HepG2 (cell line): ENCODE results near the gene NDUFB11. TPM values are rescaled to one million over a fixed set of nuclear protein-coding genes. Genes with fewer than 3 reads are reported as not detected.

ENCODE experiments used
- ATAC-seq: fragments of 200-7000 bp; cut with Tn5 transposase; 3 replicates; pipeline ENCODE4 v1.9.1; 2020; ENCODE audit warnings: mild to moderate bottlenecking, moderate library complexity
- BruUV-seq: library from RNA; stranded (reverse); fragments of 400-500 nt; replicated peaks from 2 replicates; lab custom pipeline; 2021; lab: Mats Ljungman, UMichigan
- CTCF ChIA-PET: fragments of 300-600 bp; formaldehyde crosslinking; extraction: SDS; loops from one replicate; lab custom pipeline; 2021; ENCODE audit warnings: low total read pairs, inconsistent platforms, low intra/inter-chr PET ratio; lab: Yijun Ruan, JAX
- POLR2A ChIA-PET: fragments of 350-600 bp; sonication (Branson Sonifier 250); formaldehyde crosslinking; loops from one replicate; lab custom pipeline; 2020; ENCODE audit warnings: antibody characterized with exemption, inconsistent platforms; lab: Yijun Ruan, JAX
- DNase-seq: peaks from one replicate; pipeline ENCODE4 v3.0.0-alpha.2; 2015; ENCODE audit warnings: low spot score
- FAIRE-seq: peaks from 3 replicates; lab custom pipeline; 2011; peaks lifted over from hg19 to GRCh38; lab: Jason Lieb, UNC
- H2AFZ ChIP-seq: one replicate; pipeline ENCODE4 v1.6.1; 2011; ENCODE audit warnings: low read length, inconsistent platforms
- H3K27ac ChIP-seq: fragments of 300-600 bp; 3 replicates; pipeline ENCODE4 v1.8.0; 2011; ENCODE audit warnings: mixed run types, mild to moderate bottlenecking, mixed read lengths, low read length, inconsistent platforms; ENCODE audit not compliant: insufficient read depth; ENCODE audit errors: extremely low read length
- H3K27me3 ChIP-seq, 2 experiments: fragments of 200-600 bp in 1 of 2; 2 replicates in 1 of 2; 3 replicates in 1 of 2; pipeline versions ENCODE4 v1.6.0 to v1.8.0; 2011; ENCODE audit warnings: low read length in 2 of 2, mild to moderate bottlenecking in 2 of 2, moderate library complexity in 2 of 2, inconsistent platforms in 1 of 2; ENCODE audit not compliant: insufficient read depth in 2 of 2, control insufficient read depth in 1 of 2
- H3K36me3 ChIP-seq, 2 experiments: fragments of 200-600 bp in 1 of 2; replicated peaks in 1 of 2; 2 replicates in 1 of 2; 3 replicates in 1 of 2; pipeline versions ENCODE4 v1.5.1 to v1.8.0; 2011; ENCODE audit warnings: low read length in 2 of 2, inconsistent platforms in 1 of 2; ENCODE audit not compliant: insufficient read depth in 2 of 2, control insufficient read depth in 1 of 2
- H3K4me1 ChIP-seq: 2 replicates; pipeline ENCODE4 v1.5.1; 2012; ENCODE audit warnings: low read length, inconsistent platforms; ENCODE audit not compliant: insufficient read depth
- H3K4me2 ChIP-seq: 2 replicates; pipeline ENCODE4 v1.6.0; 2011; ENCODE audit warnings: low read depth, low read length, inconsistent platforms
- H3K4me3 ChIP-seq, 3 experiments: fragments of 200-600 bp in 1 of 3; sonication (generic), shearing (Covaris generic) in 1 of 3; replicated peaks in 1 of 3; 2 replicates each; pipeline ENCODE4 v1.5.1; 2011 to 2016; ENCODE audit warnings: low read length in 3 of 3, inconsistent platforms in 2 of 3, low read depth in 2 of 3, mild to moderate bottlenecking in 2 of 3, control low read depth in 1 of 3, mixed read lengths in 1 of 3; ENCODE audit not compliant: insufficient read depth in 1 of 3
- H3K79me2 ChIP-seq: one replicate; pipeline ENCODE4 v1.6.1; 2011; ENCODE audit warnings: low read length, inconsistent platforms; ENCODE audit not compliant: insufficient read depth
- H3K9ac ChIP-seq: 2 replicates; pipeline ENCODE4 v1.6.0; 2011; ENCODE audit warnings: mild to moderate bottlenecking, low read depth, low read length, inconsistent platforms; ENCODE audit not compliant: insufficient read depth
- H3K9me3 ChIP-seq: 2 replicates; pipeline ENCODE4 v1.5.1; 2012; ENCODE audit warnings: mild to moderate bottlenecking, low read length
- H4K20me1 ChIP-seq: 2 replicates; pipeline ENCODE4 v1.6.0; 2011; ENCODE audit warnings: inconsistent platforms, mild to moderate bottlenecking, low read length, moderate library complexity; ENCODE audit not compliant: insufficient read depth
- ASH2L ChIP-seq: fragments of 300-600, 200-600 bp; sonication (generic); IDR thresholded peaks from 2 replicates; pipeline ENCODE4 v1.7.0; 2017; ENCODE audit warnings: low read depth, mild to moderate bottlenecking, moderate library complexity, mixed read lengths, low read length; ENCODE audit not compliant: insufficient read length
- DMAP1 ChIP-seq: IDR thresholded peaks from 2 replicates; pipeline ENCODE4 v1.6.1; 2016
- HMG20A ChIP-seq: IDR thresholded peaks from 2 replicates; pipeline ENCODE4 v1.6.1; 2016; ENCODE audit warnings: borderline replicate concordance
- ONECUT2 ChIP-seq: sonication (generic); formaldehyde crosslinking; IDR thresholded peaks from 2 replicates; pipeline ENCODE4 v1.4.0; 2020; ENCODE audit warnings: missing genetic modification reagents
- POGZ ChIP-seq: sonication (generic); formaldehyde crosslinking; IDR thresholded peaks from 2 replicates; pipeline ENCODE4 v1.4.0; 2020; ENCODE audit warnings: mild to moderate bottlenecking, missing genetic modification reagents
- RFX5 ChIP-seq: IDR thresholded peaks from 2 replicates; pipeline ENCODE4 v1.6.1; 2011; ENCODE audit warnings: low read depth, low read length, improper control_type of control experiment
- SOX13 ChIP-seq, 3 experiments: fragments of 450-650 bp in 1 of 3; sonication (generic) in 1 of 3; formaldehyde crosslinking in 1 of 3; IDR thresholded peaks in 2 of 3; conservative IDR thresholded peaks in 1 of 3; 2 replicates each; pipeline versions ENCODE4 v1.5.0 to v1.6.1; 2016 to 2020; ENCODE audit warnings: antibody characterized with exemption in 1 of 3, mild to moderate bottlenecking in 1 of 3, missing compliant biosample characterization in 1 of 3, missing genetic modification reagents in 1 of 3, moderate library complexity in 1 of 3
- ZNF10 ChIP-seq: sonication (generic); formaldehyde crosslinking; IDR thresholded peaks from 2 replicates; pipeline ENCODE4 v1.4.0; 2020; ENCODE audit warnings: mild to moderate bottlenecking, low read depth, missing genetic modification reagents, borderline replicate concordance
- ZNF724P ChIP-seq: sonication (generic); formaldehyde crosslinking; IDR thresholded peaks from 2 replicates; pipeline ENCODE4 v1.8.0; 2022; ENCODE audit warnings: missing genetic modification reagents, borderline replicate concordance
- ZNF83 ChIP-seq: sonication (generic); formaldehyde crosslinking; IDR thresholded peaks from 2 replicates; pipeline ENCODE4 v1.4.0; 2020; ENCODE audit warnings: missing genetic modification reagents, mild to moderate bottlenecking, borderline replicate concordance
- WGBS: methylation state at CpG from one replicate; pipeline ENCODE4 v1.1.6; 2017; ENCODE audit warnings: low lambda C conversion rate; 5-methylcytosine and 5-hydroxymethylcytosine counted together
- in situ Hi-C: cut with HindIII; loops from 2 replicates; pipeline ENCODE4 v1.10.0; 2017; ENCODE audit warnings: low pct_unique_long_range_greater_than_20kb; ENCODE audit not compliant: extremely low pct_ligation_motif_present
- intact Hi-C: fragments of 100-400 bp; cut with micrococcal nuclease; formaldehyde crosslinking; loops from one replicate; pipeline ENCODE4 v1.10.0; 2022; ENCODE audit not compliant: unreplicated experiment
- polyA plus RNA-seq, 8 experiments: library from polyadenylated mRNA; depleted of rRNA in 3 of 8; stranded (reverse) in 7 of 8; unstranded in 1 of 8; fragments of >200 nt; fragmentation: Illumina TruSeq in 4 of 8; extraction: Trizol in 4 of 8; gene quantifications; 2 replicates each; pipeline versions ENCODE4 v1.2.1 to v1.2.3, GENCODE V29; 2011 to 2016; ENCODE audit warnings: low read depth in 4 of 8, missing spikeins in 1 of 8, mixed read lengths in 1 of 8; ENCODE audit not compliant: insufficient read depth in 1 of 8
- total RNA-seq, 5 experiments: library from RNA; depleted of rRNA; stranded (reverse); fragments of >200 nt; fragmentation: Illumina TruSeq; extraction: Trizol; gene quantifications; 2 replicates each; pipeline ENCODE4 v1.2.3, GENCODE V29; 2016; ENCODE audit warnings: low read depth in 1 of 5
- TF ChIP-seq, protein P1 (sequence below): sonication (generic); formaldehyde crosslinking; IDR thresholded peaks from 2 replicates; pipeline ENCODE4 v1.9.0; 2022; ENCODE audit warnings: low read depth, missing genetic modification reagents
- TF ChIP-seq, protein P2 (sequence below): sonication (generic); formaldehyde crosslinking; IDR thresholded peaks from 2 replicates; pipeline ENCODE4; 2020; ENCODE audit warnings: missing genetic modification reagents, mild to moderate bottlenecking, borderline replicate concordance
- TF ChIP-seq, protein P3 (sequence below): sonication (generic); formaldehyde crosslinking; conservative IDR thresholded peaks from 2 replicates; pipeline ENCODE4 v1.4.0; 2020; ENCODE audit warnings: missing genetic modification reagents

Gene NDUFB11
- total and polyA plus RNA-seq, 2 of the 13 experiments (the other 11 are each of a cell fraction or from before 2014, with no cell fraction given): 46.6 to 100 TPM

GRCh38 chrX:47156611-47157520 lies 12.4 kb upstream of the NDUFB11 start:
- WGBS: 100% methylated on average over 1 of the region's 26 CpGs
- no peak overlapping the region for H3K9ac ChIP-seq
- no peak for ATAC-seq
- H3K9me3 ChIP-seq: no peaks in the 10 kb centered on the region
- no peak overlapping the region for H3K4me2 ChIP-seq
- no peak overlapping the region for H3K27ac ChIP-seq
- H3K36me3 ChIP-seq: peaks cover 2 to 11% of the 10 kb centered on the region in 2 experiments; a peak in 3 of 5 replicates
- FAIRE-seq: no peak
- peaks cover 43% of the 10 kb centered on the region for H3K79me2 ChIP-seq
- H3K4me1 ChIP-seq: peaks cover 13% of the 10 kb centered on the region
- no peak overlapping the region for H2AFZ ChIP-seq
- H4K20me1 ChIP-seq: peaks cover 2% of the 10 kb centered on the region; the same call in 1 of the 2 replicates
- in situ Hi-C loops (no loop called here), intact Hi-C loops (no loop called here)
- no peak for DNase-seq
- POLR2A ChIA-PET: interaction anchor here (1.4 kb wide), 1 partner anchor 28 kb away, joined by 3 read pairs; no protein-coding TSS in a partner anchor
- H3K27me3 ChIP-seq: no peaks in the 10 kb centered on the region
- no TSS peak for BruUV-seq
- H3K4me3 ChIP-seq: no peak overlapping the region
- CTCF ChIA-PET: no interaction called here
- no peak for TF ChIP-seq ASH2L
- TF ChIP-seq, protein P1, sequence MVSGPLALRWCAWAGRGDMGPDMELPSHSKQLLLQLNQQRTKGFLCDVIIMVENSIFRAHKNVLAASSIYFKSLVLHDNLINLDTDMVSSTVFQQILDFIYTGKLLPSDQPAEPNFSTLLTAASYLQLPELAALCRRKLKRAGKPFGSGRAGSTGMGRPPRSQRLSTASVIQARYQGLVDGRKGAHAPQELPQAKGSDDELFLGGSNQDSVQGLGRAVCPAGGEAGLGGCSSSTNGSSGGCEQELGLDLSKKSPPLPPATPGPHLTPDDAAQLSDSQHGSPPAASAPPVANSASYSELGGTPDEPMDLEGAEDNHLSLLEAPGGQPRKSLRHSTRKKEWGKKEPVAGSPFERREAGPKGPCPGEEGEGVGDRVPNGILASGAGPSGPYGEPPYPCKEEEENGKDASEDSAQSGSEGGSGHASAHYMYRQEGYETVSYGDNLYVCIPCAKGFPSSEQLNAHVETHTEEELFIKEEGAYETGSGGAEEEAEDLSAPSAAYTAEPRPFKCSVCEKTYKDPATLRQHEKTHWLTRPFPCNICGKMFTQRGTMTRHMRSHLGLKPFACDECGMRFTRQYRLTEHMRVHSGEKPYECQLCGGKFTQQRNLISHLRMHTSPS (CRISPR knock-in tag): no peak
- TF ChIP-seq, protein P2, sequence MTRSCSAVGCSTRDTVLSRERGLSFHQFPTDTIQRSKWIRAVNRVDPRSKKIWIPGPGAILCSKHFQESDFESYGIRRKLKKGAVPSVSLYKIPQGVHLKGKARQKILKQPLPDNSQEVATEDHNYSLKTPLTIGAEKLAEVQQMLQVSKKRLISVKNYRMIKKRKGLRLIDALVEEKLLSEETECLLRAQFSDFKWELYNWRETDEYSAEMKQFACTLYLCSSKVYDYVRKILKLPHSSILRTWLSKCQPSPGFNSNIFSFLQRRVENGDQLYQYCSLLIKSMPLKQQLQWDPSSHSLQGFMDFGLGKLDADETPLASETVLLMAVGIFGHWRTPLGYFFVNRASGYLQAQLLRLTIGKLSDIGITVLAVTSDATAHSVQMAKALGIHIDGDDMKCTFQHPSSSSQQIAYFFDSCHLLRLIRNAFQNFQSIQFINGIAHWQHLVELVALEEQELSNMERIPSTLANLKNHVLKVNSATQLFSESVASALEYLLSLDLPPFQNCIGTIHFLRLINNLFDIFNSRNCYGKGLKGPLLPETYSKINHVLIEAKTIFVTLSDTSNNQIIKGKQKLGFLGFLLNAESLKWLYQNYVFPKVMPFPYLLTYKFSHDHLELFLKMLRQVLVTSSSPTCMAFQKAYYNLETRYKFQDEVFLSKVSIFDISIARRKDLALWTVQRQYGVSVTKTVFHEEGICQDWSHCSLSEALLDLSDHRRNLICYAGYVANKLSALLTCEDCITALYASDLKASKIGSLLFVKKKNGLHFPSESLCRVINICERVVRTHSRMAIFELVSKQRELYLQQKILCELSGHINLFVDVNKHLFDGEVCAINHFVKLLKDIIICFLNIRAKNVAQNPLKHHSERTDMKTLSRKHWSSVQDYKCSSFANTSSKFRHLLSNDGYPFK (CRISPR knock-in tag): no peak
- TF ChIP-seq SOX13 (IDR thresholded peaks at IDR 0.05): no peak
- TF ChIP-seq SOX13 (CRISPR knock-in tag; conservative IDR thresholded peaks at IDR 0.05 in 1 of 2, IDR thresholded peaks at IDR 0.05 in 1 of 2): no peak
- TF ChIP-seq, protein P3, sequence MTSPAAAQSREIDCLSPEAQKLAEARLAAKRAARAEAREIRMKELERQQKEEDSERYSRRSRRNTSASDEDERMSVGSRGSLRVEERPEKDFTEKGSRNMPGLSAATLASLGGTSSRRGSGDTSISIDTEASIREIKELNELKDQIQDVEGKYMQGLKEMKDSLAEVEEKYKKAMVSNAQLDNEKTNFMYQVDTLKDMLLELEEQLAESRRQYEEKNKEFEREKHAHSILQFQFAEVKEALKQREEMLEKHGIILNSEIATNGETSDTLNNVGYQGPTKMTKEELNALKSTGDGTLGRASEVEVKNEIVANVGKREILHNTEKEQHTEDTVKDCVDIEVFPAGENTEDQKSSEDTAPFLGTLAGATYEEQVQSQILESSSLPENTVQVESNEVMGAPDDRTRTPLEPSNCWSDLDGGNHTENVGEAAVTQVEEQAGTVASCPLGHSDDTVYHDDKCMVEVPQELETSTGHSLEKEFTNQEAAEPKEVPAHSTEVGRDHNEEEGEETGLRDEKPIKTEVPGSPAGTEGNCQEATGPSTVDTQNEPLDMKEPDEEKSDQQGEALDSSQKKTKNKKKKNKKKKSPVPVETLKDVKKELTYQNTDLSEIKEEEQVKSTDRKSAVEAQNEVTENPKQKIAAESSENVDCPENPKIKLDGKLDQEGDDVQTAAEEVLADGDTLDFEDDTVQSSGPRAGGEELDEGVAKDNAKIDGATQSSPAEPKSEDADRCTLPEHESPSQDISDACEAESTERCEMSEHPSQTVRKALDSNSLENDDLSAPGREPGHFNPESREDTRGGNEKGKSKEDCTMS (CRISPR knock-in tag): no peak
- no peak for TF ChIP-seq RFX5
- no peak for TF ChIP-seq DMAP1 (CRISPR knock-in tag)
- TF ChIP-seq ZNF10 (CRISPR knock-in tag): no peak
- no peak for TF ChIP-seq HMG20A (CRISPR knock-in tag)
- no peak for TF ChIP-seq ZNF724P
- TF ChIP-seq ZNF83 (CRISPR knock-in tag): no peak
- TF ChIP-seq POGZ (CRISPR knock-in tag): no peak
- no peak for TF ChIP-seq ONECUT2 (CRISPR knock-in tag)
